GM23338 (cell line): Measurements from ENCODE around the gene WDR1.

Experiments
- CTCF ChIP-seq, 2 experiments: fragments of 200-600 bp in 1 of 2; sonication (generic) in 1 of 2; conservative IDR thresholded peaks; 2 replicates each; pipeline versions ENCODE4 v1.5.1 to v1.6.1; 2016 to 2017; ENCODE audit warnings: antibody characterized with exemption in 2 of 2, low read depth in 2 of 2, mild to moderate bottlenecking in 2 of 2, moderate library complexity in 1 of 2
- POLR2AphosphoS5 ChIP-seq: IDR thresholded peaks from 2 replicates; pipeline ENCODE4 v1.6.1; 2016; ENCODE audit warnings: antibody characterized with exemption, low read depth
- REST ChIP-seq: IDR thresholded peaks from one replicate; pipeline ENCODE4 v1.6.1; 2018; ENCODE audit warnings: antibody characterized with exemption; ENCODE audit not compliant: unreplicated experiment

GRCh38 chr4:10096978-10097335 is 19.6 kb downstream of the WDR1 start:
- TF ChIP-seq REST (no peak), CTCF (conservative IDR thresholded peaks at IDR 0.05; ENCODE audit: low read depth in 2 of 2) (no peak), POLR2AphosphoS5 (no peak)
